GM19238 (cell line): ENCODE measurements around the gene SLC13A2.
A peak's percentile ranks its signal among the peaks of the same experiment; 100 is the strongest.

Experiments
- DNase-seq: peaks from one replicate; pipeline ENCODE4 v3.0.0; 2011; ENCODE audit warnings: low spot score; ENCODE audit not compliant: insufficient read length

The SLC13A2 gene

DNA sequence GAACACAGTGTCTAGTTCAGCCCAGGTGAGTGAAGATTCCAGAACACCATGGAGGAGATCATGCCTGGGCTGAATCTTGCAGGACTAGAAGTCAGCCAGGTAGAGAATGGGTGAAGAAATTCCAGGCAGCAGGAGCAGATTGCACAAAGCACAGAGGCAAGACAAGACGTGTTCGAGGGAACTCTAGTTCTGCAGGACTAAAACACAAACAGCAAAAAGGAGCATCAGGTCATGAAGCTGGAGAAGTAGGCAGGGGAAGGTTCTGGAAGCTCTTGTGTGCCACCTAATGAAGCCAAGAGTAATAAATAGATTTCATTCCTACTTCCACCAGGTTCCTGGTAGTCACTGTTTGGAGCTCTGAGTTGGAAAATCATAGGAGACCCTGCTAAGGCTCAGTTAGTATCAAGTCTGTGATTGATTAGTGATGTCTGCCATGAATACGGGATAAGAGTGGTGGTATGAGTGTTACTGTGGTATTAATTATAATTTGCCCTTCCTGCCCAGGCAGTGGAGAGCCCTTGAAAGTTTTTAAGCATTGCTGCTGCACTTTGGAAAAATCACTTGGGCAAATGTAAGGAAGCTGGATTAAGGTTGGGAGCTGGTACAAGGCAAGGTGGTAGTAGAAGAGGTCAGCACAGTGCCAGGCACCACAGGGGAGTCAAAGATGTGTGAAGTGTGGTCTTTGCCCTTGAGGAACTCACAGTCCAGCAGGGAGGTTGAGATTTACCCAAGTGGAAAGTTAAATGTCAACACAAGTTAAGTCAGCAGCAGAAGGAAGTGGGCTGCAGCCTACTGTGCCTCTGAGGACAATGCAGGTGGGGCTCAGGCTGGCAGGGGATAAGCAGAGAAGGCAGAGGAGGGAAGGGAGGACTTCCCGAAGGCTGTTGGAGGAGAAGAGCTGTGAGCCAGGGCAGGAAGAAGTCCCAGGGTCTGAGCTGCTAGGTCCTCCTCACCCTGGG lies 19.2 kb downstream of the SLC13A2 start:
- DNase-seq: no peak

DNA sequence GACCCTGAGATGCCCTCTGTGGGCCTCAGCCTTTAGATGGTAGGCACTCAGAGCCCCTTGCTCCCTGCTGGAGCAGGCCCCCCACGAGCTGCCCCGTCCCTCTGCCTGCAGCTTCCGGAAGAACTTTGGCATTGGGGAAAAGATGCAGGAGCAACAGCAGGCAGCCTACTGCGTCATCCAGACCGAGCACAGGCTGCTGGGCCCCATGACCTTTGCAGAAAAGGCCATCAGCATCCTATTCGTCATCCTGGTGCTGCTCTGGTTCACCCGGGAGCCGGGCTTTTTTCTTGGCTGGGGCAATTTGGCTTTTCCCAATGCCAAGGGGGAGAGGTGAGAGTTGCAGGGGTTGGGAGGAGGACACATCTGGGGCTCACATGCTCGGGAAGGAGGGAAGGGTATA lies 20.0 kb downstream of the SLC13A2 start:
- no peak for DNase-seq

DNA sequence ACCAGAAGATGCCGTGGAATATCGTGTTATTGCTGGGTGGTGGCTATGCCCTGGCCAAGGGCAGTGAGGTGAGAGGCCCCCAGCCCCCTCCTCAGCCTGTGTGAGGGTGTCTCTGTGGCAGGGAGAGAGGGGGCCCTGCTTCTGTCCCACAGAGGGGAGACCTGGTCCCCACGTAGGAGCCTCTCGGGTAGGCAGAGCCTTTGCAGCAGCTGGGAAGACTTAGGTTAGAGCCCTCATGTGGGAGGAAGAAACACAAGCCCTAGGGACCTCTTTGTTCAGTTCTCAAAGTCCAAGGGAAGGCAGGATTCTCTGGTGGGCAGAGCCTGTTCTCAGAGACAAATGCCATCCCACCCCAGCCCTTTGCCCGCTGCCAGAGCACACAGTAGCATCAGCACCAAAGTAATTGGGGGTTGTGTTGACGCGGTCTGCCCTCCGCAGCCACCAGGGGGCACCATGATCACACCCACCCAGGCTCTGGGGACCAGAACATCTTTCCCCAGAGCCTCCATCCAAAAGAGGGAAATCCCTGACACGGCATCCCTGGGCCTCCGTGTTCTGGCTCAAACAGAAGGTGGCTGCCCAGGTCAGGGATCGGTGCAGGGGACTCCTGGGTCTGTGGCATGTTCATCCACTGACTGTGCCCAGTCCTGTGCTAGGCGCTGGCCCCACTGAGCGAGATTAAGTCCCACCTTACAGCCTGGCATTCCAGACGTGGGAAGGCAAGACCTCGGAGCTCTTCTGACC lies 21.2 kb downstream of the SLC13A2 start:
- DNase-seq: peak; percentile 86

DNA sequence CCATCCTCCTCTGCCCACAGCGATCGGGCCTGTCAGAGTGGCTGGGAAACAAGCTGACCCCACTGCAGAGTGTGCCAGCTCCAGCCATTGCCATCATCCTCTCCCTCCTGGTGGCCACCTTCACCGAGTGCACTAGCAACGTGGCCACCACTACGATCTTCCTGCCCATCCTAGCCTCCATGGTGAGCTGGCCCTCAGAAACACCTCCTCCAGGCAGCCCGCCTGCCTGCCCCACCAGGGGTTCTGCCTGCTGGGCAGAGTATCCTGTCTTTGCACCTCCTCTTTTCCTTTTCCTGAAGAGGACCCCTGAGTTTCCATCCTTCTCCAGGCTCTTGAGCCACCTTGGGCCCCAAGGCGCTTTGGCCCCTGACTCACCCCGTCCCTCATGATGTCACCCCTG lies 22.2 kb downstream of the SLC13A2 start:
- DNase-seq: no peak

DNA sequence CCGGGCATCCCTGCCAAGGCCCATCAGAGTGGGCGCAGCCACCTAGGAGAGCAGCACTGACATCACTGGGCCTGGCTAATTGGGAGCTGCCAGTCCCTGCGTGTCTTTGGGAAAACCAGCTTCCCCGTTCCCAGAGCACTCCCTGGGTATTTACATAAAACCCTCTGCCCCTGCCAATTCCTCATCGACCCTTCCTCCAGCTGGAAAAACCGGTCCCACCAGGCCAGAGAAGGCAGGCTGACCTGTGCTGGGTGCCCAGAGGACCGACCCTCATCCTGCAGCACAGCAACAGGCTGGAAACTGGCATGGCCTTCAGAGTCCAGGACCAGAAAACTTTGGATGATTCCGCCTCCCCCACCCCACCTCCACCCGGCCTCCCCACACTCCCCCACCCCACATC lies 24.5 kb downstream of the SLC13A2 start:
- no peak for DNase-seq

DNA sequence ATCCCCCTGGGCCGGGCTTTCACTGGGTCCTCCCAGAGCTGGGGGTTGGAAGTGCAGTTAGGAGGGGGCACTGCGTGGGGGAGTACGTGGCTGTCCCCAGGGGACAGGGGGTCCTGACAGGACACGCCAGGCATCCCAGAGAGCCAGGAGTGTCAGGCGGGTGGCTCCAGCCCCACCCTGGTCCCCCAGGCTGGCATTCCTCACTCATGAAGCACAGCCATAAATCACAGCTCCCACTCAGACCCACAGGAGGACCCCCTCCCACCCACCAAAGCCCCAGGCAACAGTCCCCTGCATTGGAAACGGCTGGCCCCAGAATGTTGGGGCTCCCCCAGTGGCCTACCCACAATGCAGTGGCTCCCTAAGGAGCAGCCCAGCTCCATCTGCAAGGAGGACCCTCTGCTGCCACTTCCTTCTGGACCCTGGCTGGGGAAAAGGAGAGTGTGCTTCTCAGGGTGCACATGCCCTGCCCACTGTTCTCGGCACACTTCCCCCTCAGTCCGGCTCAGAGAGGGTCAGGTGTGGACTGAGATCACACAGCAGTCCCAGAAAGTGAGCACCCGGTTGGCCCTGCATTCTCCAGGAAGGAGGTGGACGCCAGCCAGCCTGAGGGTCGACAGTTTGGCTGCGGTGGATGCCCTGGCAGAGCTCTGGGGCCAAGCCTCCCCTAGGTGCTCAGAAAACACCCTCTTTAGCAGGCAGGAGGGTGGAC lies 25.4 kb downstream of the SLC13A2 start:
- DNase-seq: no peak

DNA sequence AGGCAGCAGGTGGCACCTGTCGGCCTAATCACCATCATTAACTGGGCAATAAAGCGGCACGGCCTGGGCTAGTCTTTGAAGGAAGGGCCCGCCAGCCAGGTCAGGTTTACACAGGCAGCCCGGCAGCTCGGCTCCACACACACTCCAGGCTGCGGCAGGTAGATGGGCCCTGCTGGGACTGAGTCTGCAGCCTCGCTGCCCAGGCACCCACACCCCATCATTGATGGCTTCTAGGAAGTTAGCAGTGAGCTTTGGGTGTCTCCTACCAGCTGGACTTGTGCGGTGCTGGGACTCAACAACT lies 25.9 kb downstream of the SLC13A2 start:
- DNase-seq: no peak

DNA sequence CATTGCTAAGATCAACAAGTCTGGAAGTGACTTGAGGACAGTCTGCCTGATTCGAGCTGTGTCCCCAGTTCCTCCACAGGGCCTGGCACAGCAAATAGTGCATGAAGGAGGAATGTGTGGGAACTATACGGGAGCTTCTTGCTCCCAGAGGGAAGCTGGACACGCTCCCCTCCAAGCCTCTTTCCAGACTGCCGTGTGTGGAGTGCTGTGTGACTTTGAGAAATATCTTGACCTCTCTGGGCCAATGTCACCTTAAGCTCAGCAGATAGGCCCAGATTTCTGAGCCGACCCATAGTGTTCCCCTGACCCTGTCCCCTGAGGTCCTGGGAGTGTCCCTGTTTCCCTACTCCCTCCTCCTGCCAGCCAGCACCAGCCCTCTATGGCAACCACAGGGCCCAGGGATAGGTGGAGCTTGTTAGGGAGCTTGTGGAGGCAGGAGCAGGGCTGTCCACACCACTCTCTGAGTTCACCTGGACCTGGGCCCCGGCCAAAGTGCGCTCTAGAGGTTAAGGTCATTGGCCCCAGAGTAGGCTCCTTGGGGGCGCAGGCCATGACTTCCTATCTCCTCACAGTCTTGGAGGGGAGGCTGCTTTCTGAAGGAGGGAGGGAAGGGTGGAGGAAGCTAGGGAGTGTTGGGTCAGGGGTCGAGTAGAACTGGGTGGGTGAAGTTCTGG lies 26.4 kb downstream of the SLC13A2 start:
- no peak for DNase-seq

DNA sequence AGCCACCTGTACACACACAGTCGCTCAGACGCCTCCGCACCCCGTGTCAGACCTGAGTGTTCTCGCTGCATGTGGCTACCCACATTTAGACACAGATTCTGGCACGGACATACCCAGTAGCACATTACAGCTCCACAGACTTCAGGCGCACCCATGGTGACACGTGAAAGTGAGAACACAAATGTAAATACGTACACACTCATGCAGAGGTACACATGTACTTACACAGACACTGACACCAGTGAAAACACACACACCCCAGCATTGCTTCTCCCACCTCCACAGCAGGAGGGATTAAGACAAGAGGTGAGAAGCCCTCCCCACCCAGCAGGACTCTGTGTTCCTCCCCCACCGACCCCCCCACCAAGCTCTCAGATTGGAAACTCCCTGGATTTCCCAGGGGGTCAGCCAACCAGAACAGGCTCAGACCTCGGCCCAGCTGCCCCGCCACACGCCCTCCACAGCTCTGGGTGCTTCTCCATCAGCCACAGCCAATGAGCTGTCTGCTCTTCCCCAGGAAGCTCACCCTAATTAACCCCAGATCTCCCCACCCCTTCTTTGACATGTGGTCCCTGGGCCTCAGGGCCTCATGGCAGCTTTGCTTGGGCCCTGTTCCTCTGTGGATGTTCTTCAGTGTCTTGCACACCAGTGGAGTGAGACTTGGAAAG lies 27.4 kb downstream of the SLC13A2 start:
- peak; percentile 78 for DNase-seq

DNA sequence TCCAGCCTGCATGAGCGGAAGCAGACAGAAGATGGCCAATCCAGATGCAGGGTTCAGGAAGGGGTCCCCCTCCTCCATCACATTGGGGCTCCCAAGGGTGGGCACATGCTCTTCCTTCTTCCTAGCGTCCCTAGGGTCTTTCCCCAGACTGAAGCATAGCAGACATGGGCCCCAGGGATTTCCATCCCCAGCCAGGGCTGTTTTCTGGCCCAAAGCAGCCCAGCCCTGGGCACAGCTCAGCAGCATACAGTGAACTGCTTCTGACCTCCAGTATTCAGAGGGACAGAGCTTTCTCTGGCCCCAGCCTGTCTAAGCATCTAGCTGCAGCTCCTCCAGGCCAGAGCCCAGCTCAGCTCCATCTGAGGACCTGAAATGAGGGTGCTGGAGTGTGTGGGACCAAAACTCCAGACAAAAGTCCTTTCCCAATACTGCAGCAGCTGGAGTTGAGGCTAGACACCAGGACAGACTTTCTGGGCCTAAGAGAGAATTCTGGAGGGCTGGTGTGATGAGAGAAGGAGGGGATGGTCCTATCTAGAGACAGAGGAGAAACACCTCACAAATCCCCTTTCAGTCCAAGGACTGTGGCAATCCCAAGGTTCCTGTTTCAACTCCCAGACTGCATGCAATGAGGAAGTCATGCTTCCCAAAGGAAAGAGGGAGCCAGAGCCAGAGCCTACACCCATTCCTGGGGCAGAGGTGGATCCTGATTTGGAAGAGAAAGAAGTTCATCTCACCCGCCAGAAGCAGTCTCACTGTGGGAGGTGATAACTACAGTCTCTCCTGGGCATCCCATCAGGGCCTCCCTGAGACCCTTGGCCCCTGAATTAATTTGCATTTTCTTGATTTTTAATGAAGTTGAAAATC lies 28.2 kb downstream of the SLC13A2 start:
- no peak for DNase-seq

DNA sequence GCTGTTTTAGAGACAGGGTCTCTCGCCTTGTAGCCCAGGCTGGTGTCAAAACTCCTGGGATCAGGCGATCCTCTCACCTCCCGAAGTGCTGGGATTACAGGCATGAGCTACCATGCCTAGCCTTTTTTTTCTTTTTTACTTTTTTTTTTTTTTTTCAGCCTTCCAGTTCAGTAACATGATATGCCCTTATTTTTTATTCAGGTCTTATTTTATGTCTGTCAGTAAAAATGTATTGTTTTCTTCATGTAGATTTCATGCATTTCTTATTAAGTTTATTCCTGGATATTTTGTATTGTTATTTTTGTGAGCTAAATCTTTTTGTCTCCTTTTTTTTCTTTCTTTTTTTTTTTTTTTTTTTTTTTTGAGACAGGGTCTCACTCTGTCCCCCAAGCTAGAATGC lies 30.0 kb downstream of the SLC13A2 start:
- DNase-seq: no peak

DNA sequence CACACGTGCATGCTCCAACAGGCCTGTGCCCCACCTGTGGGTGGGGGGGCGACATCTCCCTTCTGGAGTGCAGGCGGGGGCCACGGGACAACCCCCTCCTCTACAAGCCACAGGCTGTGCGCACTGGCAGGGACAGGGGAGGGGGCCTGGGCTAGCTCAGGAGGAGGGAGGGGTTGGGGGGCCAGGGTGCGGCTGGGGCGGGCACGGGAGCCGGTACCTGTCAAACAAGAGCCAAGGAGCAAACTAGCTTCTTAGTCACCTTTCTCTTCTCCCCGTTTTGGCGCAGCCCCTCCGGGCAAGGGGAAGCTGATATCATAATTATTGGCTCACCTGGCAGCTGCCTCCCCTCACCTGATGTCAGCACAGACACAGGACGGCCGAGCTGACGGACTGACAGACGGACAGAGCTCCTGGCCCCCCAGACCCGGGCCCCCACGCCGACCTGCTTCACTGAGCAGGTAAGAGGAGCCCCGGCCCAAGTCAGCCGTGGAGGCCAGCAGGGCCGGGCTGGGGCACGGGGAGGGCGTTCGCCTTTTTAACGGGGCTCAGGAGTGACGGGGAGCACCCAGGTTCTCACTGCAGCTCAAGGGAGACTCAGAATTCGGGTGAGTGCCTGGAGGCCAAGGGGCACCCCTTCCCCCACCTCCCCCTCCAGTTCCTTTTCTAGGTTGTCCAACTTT lies 32.7 kb downstream of the SLC13A2 start, which contains the start of gene FOXN1:
Gene FOXN1, plus strand, starts transcription at position 363 of the 680 bp plus-strand sequence. CDS start 17,622 bp downstream, outside the sequence.
- no peak for DNase-seq

DNA sequence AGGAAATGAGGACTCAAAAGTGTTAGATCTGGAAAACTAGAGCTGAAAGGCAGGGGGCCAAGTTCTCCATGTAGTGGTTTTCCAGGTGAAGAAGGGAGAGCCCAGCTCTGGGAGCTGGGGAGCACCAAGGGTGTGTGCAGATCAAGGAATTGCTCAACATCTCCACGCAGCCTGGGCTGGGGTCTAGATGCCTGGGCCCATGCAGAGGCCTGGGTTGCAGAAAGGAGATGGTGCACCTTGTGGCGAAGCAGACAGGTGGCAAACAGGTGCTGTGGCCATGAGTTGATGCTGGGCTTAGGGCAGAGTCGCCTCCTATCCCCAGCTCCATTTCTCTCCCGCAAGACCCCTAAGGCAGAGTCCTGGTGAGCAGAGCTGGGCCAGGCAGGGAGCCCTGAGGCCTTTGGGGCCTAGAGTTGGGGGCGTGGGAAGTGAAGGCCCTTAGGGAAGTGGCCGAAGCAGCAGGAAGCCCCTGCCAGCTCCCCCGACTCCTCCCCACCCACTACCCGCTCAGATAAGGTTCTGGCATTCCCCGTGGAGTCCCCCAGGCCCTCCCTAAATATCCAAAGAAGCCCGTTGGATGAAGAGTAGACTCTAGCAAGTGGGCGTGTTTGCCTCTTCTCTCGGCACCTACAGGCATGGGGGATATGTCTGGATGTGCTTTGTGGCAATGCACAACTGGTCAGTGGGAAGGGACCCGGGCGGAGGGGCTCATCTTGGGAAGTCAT lies 33.5 kb downstream of the SLC13A2 start:
- no peak for DNase-seq

DNA sequence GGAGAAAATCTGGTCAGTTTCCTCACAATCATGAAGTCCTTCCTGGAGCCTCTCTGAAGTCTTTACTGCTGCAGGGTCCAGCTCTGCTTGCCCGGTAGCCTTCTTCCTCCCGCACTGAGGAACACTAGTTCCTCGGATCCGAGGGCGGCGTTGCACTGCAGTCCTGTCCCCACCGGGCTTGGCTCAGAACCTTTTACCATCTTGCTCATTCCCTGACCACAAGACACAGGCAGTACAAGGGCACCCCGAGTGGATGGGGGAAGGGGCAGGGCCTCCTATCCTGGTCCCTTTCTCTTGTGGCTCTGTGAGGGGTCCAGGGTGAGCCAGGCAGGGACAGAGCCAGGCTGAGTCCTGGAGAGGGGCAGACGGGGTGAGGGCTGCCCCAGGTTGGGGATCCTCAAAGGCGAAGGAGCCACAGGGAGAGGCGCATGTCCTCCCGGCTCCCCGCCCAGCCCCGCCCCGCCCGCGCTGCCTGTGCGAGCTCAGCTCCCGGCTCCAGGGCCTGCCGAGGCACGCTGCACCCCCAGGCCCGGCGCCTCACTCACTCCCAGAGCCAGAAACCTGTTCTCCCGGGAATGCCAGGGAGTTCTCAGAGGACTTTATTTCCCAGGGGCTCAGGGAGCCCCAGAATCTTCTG lies 34.2 kb downstream of the SLC13A2 start:
- DNase-seq: no peak

DNA sequence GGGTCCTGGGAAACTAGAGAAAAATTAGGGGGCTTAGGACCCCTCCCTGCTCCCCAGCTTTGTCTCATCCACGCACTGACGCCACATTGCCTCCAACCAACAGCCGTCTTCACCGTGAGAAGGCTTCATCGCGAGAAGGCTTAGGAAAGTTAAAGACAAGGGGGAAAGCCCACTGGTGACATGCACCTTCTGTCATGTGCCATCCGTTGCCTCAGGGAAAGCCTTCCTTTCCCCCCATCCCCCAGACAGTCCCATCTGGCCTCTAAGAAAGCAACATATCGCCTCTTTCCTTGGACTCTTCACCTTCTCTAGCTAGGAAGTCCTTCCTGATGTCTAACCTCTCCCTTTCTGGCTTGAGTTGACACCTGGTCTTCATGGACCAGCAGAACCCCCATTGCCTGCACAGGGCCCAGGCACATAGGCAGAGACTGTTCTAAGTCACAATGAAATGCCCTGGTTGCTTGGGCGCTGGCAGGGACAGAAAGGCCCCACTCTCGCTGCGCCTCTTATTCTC lies 34.8 kb downstream of the SLC13A2 start:
- DNase-seq: no peak

DNA sequence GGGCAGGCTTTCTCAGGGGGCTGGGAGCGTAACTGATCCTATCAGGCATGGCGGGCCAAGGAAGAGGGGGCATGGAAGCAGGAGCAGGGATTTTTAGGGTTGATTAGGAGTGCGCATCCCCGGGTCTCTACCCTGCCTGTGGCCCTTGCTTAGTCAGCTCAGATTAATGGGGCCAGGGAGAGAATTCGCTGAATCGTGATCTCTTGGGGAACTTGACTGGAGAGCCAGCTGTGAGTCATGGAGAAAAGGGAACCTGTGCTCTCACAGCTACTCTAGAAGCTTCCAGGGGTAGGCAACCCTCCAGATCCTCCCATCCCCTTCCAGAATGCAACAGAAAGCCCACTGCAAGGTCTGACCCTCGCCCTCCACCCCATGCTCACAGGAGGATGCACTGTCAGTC lies 36.3 kb downstream of the SLC13A2 start:
- no peak for DNase-seq

DNA sequence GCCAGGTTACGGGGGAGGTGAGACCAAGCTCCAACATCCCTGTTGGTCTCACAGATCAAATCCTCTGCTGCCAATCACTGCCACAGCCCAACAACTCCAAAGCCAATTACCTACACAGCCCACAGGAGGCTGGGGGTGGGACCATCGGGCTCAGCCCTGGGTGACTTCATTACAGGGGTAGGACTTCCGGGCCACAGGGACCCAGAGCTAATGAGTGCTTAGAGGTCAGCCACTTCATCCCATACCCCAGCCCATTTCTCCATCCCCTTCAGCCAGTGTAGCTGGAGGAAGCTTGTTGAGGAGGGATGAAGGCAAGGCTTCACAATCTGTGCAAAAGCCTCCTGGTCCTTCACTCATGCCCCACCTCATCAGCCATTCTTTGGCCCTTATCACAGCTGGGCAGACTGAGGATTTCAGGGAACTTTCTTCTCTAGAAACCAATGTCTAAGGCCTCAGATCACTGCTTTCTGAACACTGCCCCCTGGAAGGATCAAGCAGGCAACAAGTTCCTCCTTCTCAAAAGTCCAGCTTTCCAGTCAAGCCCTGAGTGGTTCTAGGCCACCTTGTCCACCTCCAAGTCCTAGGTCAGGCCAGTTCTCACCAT lies 38.5 kb downstream of the SLC13A2 start:
- no peak for DNase-seq

DNA sequence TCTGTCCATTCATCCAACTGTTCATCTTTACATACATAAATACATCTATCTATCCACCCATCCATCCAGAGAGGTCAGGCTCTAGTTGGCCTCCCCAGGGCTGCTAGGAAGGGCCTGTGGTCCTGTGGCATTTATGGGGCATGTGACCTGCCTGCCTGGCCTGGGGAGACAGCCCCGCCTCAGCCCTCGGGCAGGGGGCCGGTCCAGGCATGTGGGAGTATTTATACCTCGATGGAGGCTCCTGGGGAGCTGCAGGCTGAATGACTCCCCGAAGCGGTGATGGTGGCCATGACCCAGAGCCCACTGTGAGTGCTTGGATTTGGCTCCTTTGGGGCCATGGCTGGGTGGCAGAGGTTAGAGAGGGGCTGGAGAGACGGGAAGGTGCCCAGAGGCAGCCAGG lies 40.0 kb downstream of the SLC13A2 start:
- no peak for DNase-seq
